Stimulated activated naive CD4-positive, alpha-beta T cell (primary cell): ENCODE measurements around the gene GAP43.

ENCODE experiments used
- DNase-seq, 6 experiments: peaks; one replicate each; lab custom pipeline; 2025; lab: John Stamatoyannopoulos, UW

The GAP43 gene

DNA sequence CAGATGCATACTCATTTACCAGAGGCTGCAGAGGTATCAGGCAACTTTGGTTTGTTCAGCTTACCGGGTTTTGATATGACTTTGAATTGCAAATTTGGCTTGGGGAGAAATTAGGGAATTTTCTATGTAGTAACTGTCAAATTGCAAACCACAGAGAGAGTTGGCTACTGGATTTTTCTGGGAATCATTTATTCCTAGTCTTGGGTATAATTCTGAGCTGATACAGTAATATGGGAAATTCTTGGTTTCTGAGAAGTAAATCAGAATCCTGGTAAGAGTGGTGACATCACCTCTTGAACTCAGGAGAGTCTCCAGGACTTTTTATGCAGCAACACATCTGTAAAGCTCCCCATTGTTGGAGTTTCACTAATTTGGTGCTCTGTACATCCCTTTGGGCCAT, 39.0 kb downstream of the GAP43 start:
- no peak for DNase-seq

DNA sequence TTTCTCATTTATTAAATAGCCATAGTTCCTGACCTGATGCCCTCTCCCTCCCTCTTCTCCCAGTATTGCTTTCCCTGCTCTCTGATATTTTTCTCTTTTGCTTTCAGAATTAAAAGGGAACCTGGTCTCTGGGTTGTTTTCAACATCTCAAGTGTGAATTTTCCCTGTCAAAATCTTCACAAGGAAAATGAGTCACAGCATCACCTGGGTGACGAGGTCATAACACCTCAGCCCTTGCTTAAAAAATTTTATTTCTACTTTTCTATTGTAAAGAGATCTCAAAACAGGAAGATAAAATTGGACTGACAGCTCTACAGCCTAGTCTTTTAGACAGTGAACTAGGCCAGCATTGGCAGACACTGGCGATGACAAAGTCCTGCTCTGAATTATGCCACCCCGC, 40.1 kb downstream of the GAP43 start:
- no peak for DNase-seq

GRCh38 chr3:115666081-115666480, 42.8 kb downstream of the GAP43 start:
- DNase-seq: no peak

DNA sequence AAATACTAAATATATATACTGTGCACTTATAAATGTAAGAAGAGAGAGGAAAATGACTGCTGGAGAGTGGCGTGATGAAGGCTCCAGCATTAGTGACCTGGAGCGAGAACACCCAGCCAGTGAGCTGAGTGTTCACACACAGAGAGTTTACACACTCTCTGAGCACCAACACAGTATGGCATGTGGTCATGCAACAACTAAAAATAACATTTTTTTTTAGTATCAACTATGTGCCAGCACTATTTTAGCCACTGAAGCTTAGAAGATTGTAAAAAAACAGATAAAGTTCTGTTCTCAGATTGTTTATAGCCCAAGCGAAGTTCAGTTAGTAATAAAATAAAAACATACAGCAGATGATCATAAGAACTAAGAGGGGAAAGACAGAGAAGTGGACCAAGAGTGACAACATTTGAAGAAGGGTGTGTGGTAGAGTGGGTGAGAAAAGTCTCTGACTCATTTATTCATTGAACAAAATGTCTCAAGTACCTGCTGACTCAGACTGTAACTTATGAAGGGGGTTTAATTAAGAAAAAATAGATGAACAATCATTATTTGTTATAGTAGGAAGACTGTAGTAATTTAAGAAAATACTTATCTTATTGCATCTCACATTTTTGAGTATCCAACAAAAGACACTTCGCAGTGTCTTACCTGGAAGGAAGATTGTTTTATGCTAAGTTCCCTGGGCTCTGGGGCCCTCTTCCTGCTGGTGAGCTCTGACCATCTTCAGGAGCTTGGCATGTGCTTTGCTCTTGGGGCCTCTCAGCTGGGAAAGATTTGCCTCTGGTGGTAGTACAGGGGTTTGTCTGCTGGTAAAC, 43.8 kb downstream of the GAP43 start:
- DNase-seq: no peak

- no peak for DNase-seq
Measured at GRCh38 chr3:115667738-115668065, 44.4 kb downstream of the GAP43 start.

- no peak for DNase-seq
Measured at GRCh38 chr3:115670911-115671310, 47.6 kb downstream of the GAP43 start.

DNA sequence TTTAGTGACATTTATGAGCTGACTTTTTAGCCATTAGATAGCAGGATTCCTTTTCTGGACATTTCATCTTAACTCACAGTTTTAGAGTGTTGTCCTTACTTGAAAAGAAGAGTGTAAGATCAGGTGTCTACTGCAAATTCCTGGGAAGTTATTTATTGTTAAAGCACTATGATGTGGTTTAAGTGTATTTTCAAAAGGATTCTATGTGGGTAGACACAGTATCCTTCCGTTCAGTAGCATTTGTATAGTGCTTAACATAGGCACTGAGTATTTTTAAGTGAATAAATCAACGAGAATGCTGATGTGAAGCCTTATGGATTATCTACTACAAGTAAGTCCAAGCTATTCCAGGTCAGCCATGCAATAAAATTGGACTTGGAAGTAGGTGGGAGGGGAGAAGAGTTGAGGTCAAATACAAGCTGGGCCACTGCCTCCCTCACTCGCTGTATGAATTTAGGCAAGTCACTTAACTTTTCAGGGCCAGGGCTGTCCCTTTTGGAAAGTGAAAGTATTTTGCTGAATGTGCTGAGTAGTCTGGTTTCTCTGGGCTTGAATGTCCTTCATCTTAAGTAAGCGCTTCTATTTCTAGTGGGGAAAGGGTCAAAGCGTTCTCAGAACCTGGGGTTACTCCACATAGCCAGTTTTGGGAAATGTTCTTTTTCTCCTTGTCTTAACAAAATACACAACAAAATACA, 48.6 kb downstream of the GAP43 start:
- no peak for DNase-seq

- DNase-seq: no peak
Measured at GRCh38 chr3:115673881-115674280, 50.6 kb downstream of the GAP43 start.

- no peak for DNase-seq
Measured at GRCh38 chr3:115676336-115676735, 53.0 kb downstream of the GAP43 start.

- no peak for DNase-seq
Measured at GRCh38 chr3:115680803-115681345, 57.6 kb downstream of the GAP43 start.

DNA sequence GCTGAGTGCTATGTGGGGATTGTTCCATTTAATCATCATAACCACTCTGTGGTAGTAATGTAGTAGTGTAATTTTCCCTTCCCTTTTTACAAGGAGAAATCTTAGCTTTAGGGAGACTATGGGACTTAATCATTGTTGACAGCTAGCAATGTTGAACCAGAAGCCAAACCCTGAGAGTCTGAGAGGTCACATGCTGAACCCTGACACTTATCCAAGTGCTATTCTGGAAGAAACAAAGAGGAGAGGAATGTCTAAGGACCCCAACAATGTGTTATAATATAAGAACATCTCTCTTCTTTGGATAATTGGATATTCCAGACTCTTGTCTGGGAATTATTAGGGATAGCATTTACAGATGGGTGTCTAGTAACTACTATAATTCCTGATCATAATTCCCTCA, 58.4 kb downstream of the GAP43 start:
- DNase-seq: no peak

- no peak for DNase-seq
Measured at GRCh38 chr3:115683305-115683704, 60.0 kb downstream of the GAP43 start.

DNA sequence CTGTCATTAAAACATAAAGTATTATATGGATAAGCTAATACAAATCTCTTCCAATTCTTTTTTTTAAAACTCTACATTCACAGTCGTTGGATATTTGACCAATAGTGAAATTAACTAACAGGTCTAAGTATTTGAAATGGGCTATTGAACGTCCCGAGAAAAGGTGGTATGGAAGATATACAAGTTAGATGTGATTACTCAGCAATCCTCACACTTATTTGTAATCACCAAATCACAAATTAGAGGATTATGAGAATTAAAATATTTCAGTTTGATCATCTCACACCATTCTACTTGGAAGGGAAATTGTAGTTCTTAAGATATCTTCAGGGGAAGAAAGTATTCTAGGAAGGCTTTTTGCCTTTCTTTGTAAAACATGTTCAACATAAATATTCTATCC, 60.5 kb downstream of the GAP43 start:
- DNase-seq: no peak

DNA sequence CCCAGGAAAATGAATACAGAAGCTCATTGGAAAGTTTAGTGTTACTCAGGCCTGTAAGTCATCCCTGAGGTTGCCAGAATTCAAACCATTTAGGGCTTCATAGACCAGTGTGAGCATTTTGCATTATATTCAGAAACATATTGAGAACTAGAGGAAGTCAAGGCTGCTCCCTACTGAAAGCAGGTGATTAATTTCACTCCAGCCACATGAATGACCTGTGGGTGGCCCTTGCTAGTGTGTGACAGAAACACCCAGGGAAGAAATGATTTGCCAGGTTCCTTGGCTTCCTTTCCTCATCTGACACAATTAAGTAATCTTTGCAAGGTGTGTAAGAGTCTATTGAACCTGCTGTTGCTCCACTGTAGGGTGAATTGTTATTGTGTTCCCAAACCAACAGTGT, 61.8 kb downstream of the GAP43 start:
- no peak for DNase-seq

- no peak for DNase-seq
Measured at GRCh38 chr3:115687721-115688120, 64.4 kb downstream of the GAP43 start.

- DNase-seq: no peak
Measured at GRCh38 chr3:115688418-115688817, 65.1 kb downstream of the GAP43 start.

- no peak for DNase-seq
Measured at GRCh38 chr3:115689928-115690327, 66.6 kb downstream of the GAP43 start.

- no peak for DNase-seq
Measured at GRCh38 chr3:115691964-115692363, 68.7 kb downstream of the GAP43 start.

DNA sequence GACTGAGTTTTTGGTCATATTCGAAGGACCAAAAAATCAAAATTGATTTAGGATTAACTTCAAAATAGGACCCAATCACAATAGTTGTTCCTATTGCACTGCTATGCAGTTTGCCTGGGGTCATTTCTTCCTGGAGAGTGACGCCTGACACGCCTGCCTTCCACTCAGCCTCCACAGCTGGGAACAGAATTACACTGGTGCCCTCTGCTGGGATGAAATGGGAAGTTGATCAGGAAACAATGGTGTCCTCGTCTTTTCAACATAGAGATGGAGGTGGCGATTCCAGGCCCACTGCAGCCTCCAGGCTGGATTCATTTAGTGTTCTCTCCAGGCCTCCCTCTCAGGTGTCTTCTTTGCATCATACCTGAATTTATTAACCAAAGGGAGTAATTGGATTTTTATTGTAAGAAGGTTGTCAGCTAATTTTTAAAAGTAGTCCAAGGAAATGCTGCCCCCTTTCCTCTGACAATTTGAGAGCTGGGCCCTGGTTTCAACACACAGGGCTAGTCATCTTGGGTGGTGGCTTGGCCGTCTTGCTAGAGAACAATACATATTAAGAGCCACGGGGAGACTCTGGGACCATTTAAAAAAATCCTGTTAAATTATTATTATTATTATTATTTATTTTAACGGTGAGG, 69.7 kb downstream of the GAP43 start:
- peak in 5 of 6 experiments; percentile 10 to 60 (median 31) for DNase-seq

DNA sequence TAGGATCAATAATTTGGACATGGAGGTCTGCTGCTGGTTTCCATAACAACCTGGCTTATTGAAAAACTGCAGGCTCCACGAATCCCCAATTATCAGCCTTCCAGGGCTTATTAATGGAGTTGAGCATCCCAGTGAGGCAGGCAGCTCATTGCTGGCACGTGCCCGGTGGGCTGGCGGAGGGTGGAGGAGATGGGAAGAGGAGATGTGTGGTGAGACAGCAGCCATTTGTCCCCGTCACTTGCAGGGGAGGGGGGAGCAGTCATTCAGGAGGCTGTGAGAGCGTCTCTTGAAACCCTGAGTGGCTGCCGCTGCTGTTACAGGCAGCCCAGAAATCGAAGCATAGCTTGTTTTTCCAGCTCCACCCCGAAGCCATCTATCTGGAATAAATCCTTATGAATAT, 70.6 kb downstream of the GAP43 start:
- DNase-seq: no peak

DNA sequence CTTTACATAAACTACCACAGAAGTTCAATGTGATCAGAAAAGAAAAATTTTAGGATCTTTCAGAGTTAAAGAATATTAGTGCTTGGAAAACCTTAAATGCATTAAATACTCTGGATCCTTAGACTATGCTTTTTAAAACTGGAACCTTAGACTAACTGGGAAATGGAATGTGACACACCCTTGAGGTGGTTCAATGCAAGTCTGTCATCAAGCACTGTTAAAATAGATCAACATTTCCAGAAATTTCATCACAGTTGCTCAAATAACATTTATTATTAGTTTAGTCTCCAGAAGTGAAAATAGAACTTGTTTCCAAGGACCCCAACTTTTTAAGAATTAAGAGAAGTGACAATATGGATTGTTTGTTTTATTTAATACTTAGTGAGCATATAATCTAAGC, 71.8 kb downstream of the GAP43 start:
- DNase-seq: no peak

DNA sequence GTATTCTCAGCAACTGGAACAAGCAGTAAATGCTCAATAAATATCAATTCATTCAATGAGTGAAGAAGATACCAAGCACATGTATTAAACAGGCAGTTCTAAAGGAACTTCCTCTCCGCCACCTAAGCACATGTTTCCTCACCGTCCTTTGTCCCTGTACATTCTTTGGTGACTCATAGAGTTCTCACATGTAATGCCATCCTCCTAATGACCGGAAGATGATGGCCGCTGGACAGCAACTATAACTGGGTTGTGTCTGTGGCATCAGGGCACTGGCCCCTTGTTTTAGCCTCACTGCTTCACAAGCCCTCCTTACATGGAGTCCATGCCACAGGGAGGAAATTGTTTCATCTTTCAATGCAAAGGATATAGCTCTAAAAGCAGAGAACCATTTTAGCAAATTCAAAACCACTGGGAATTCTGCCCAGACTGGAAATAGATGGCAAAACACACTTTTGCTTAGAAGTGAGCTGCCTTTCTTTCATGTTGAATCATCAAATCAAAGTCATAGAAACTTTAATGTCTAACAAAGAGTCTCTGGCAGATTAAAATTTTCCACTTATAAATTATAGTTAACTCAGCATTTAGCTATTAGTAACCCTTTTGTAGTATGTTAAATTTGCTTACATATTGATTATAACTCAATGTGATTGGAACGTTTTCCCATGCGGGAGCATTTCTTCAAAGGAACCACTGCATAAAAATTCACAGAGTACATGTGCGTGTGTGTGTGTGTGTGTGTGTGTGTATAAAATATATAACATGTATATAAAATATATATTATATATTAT, 74.1 kb downstream of the GAP43 start:
- DNase-seq: no peak
